ENCODE results near the gene ORC5. TPM values are rescaled to one million over a fixed set of nuclear protein-coding genes. Genes with fewer than 3 reads are reported as not detected.

ORC5 gene
- total and polyA plus RNA-seq, 2 experiments from 2014 or later: 10.9 to 89.0 TPM

DNA sequence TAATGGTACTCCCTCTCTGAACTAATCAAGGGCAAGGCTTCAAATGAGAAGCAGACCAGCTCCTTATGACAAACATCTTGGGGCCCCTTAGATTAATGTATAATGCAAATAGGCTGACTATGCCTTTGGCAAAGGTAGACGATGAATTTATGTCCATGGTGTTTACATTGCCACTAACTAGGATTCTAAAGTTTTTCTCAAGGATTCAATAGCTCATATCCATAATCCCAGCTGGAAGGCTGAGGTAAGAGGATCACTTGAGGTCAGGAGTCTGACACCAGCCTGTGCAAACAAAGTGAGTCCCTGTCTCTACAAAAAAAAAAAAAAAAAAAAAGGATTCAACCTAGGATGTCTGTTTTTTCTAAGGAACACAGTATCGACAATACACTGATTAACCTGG, 96.5 kb downstream of the ORC5 start (continued):
- TF ChIP-seq, protein P1, sequence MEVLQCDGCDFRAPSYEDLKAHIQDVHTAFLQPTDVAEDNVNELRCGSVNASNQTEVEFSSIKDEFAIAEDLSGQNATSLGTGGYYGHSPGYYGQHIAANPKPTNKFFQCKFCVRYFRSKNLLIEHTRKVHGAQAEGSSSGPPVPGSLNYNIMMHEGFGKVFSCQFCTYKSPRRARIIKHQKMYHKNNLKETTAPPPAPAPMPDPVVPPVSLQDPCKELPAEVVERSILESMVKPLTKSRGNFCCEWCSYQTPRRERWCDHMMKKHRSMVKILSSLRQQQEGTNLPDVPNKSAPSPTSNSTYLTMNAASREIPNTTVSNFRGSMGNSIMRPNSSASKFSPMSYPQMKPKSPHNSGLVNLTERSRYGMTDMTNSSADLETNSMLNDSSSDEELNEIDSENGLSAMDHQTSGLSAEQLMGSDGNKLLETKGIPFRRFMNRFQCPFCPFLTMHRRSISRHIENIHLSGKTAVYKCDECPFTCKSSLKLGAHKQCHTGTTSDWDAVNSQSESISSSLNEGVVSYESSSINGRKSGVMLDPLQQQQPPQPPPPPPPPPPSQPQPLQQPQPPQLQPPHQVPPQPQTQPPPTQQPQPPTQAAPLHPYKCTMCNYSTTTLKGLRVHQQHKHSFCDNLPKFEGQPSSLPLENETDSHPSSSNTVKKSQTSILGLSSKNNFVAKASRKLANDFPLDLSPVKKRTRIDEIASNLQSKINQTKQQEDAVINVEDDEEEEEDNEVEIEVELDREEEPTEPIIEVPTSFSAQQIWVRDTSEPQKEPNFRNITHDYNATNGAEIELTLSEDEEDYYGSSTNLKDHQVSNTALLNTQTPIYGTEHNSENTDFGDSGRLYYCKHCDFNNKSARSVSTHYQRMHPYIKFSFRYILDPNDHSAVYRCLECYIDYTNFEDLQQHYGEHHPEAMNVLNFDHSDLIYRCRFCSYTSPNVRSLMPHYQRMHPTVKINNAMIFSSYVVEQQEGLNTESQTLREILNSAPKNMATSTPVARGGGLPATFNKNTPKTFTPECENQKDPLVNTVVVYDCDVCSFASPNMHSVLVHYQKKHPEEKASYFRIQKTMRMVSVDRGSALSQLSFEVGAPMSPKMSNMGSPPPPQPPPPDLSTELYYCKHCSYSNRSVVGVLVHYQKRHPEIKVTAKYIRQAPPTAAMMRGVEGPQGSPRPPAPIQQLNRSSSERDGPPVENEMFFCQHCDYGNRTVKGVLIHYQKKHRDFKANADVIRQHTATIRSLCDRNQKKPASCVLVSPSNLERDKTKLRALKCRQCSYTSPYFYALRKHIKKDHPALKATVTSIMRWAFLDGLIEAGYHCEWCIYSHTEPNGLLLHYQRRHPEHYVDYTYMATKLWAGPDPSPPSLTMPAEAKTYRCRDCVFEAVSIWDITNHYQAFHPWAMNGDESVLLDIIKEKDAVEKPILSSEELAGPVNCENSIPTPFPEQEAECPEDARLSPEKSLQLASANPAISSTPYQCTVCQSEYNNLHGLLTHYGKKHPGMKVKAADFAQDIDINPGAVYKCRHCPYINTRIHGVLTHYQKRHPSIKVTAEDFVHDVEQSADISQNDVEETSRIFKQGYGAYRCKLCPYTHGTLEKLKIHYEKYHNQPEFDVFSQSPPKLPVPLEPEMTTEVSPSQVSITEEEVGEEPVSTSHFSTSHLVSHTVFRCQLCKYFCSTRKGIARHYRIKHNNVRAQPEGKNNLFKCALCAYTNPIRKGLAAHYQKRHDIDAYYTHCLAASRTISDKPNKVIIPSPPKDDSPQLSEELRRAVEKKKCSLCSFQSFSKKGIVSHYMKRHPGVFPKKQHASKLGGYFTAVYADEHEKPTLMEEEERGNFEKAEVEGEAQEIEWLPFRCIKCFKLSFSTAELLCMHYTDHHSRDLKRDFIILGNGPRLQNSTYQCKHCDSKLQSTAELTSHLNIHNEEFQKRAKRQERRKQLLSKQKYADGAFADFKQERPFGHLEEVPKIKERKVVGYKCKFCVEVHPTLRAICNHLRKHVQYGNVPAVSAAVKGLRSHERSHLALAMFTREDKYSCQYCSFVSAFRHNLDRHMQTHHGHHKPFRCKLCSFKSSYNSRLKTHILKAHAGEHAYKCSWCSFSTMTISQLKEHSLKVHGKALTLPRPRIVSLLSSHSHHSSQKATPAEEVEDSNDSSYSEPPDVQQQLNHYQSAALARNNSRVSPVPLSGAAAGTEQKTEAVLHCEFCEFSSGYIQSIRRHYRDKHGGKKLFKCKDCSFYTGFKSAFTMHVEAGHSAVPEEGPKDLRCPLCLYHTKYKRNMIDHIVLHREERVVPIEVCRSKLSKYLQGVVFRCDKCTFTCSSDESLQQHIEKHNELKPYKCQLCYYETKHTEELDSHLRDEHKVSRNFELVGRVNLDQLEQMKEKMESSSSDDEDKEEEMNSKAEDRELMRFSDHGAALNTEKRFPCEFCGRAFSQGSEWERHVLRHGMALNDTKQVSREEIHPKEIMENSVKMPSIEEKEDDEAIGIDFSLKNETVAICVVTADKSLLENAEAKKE (CRISPR knock-in tag; IDR thresholded peaks at IDR 0.05): no peak
- TF ChIP-seq, protein P2, sequence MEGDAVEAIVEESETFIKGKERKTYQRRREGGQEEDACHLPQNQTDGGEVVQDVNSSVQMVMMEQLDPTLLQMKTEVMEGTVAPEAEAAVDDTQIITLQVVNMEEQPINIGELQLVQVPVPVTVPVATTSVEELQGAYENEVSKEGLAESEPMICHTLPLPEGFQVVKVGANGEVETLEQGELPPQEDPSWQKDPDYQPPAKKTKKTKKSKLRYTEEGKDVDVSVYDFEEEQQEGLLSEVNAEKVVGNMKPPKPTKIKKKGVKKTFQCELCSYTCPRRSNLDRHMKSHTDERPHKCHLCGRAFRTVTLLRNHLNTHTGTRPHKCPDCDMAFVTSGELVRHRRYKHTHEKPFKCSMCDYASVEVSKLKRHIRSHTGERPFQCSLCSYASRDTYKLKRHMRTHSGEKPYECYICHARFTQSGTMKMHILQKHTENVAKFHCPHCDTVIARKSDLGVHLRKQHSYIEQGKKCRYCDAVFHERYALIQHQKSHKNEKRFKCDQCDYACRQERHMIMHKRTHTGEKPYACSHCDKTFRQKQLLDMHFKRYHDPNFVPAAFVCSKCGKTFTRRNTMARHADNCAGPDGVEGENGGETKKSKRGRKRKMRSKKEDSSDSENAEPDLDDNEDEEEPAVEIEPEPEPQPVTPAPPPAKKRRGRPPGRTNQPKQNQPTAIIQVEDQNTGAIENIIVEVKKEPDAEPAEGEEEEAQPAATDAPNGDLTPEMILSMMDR (conservative IDR thresholded peaks at IDR 0.05; ENCODE audit: low read depth in 2 of 2): no peak
- TF ChIP-seq NANOG (IDR thresholded peaks at IDR 0.05; ENCODE audit: borderline replicate concordance) (no peak), ZNF331 (CRISPR knock-in tag; IDR thresholded peaks at IDR 0.05; ENCODE audit: low read depth) (no peak)
- TF ChIP-seq, protein P3, sequence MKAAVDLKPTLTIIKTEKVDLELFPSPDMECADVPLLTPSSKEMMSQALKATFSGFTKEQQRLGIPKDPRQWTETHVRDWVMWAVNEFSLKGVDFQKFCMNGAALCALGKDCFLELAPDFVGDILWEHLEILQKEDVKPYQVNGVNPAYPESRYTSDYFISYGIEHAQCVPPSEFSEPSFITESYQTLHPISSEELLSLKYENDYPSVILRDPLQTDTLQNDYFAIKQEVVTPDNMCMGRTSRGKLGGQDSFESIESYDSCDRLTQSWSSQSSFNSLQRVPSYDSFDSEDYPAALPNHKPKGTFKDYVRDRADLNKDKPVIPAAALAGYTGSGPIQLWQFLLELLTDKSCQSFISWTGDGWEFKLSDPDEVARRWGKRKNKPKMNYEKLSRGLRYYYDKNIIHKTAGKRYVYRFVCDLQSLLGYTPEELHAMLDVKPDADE (IDR thresholded peaks at IDR 0.05): no peak
- TF ChIP-seq, protein P4, sequence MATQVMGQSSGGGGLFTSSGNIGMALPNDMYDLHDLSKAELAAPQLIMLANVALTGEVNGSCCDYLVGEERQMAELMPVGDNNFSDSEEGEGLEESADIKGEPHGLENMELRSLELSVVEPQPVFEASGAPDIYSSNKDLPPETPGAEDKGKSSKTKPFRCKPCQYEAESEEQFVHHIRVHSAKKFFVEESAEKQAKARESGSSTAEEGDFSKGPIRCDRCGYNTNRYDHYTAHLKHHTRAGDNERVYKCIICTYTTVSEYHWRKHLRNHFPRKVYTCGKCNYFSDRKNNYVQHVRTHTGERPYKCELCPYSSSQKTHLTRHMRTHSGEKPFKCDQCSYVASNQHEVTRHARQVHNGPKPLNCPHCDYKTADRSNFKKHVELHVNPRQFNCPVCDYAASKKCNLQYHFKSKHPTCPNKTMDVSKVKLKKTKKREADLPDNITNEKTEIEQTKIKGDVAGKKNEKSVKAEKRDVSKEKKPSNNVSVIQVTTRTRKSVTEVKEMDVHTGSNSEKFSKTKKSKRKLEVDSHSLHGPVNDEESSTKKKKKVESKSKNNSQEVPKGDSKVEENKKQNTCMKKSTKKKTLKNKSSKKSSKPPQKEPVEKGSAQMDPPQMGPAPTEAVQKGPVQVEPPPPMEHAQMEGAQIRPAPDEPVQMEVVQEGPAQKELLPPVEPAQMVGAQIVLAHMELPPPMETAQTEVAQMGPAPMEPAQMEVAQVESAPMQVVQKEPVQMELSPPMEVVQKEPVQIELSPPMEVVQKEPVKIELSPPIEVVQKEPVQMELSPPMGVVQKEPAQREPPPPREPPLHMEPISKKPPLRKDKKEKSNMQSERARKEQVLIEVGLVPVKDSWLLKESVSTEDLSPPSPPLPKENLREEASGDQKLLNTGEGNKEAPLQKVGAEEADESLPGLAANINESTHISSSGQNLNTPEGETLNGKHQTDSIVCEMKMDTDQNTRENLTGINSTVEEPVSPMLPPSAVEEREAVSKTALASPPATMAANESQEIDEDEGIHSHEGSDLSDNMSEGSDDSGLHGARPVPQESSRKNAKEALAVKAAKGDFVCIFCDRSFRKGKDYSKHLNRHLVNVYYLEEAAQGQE (IDR thresholded peaks at IDR 0.05; ENCODE audit: unreplicated experiment): no peak
